ENCODE data around the gene GREB1.
A peak's percentile ranks its signal among the peaks of the same experiment; 100 is the strongest.

Gene GREB1

DNA sequence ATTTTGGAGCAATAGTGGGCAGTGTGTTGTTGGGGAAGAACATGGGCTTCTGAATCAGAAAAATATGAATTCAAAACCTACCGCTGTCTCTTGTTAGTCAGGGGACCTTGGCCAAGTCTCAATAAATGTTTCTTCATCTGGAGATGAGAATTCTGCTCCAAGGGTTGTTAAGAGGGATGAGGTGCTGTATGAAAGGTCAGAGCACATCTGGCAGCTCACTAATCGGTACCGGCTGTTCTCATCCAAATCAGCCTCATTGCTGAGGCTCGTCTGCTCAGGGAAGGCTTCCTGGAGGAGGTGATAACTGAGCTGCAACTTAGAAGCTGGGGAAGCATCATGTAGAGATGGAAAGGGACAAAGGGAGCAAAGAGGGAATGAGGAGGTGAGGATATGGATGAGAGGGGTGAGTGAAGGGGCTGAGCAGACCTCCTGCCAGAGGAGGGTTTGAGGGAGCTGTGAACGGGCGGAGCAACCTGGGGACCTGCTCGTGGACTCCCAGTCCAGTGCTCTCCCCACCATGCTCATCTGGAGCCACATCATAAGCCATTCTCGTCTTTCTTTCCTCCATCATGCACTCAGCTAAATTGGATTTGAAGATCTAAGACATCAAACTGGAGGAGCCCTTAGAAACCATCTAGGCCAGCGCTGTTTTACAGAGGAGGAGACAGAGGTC is 47.4 kb downstream of the GREB1 start:
- no peak for DNase-seq (ENCODE audit: low spot score)

DNA sequence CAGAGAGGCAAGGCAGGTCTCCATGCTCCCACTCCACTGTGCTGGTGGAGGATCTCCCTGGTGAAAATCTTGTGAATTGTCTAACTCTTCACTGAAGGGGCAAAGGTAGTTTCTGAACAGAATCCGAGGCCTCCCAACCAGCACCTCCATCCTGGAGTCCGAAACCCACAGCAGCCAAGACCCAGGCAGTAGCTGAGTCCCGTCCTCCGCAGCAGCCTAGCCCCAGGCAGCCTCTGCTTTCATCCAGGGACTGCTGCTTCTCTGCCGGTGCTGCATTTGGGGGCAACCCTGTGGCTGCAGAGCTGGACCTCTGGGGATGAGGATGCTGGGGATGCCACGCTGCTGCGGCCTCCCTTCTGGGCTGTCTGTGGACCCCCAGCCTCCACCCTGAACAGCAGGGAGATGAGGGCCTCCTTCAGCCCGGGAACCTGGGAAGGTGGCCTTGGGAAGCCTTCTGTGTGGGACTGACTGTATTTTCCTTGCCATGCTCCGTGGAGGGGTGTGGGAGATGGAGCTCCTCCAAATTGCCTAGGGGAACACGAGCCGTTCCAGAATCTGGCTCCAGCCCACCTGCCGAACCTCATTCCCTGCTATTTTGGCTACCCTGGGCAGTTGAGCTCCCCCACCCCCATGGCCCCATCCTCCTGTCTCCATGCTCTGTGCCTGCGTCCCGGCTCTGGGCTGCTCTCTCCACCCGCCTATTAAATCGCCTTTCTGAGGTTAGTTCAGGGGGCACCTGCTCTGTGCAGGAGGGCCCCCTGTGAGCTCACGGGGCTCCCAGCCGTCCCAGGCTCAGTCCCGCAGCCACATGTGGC is 48.2 kb downstream of the GREB1 start:
- no peak for DNase-seq (ENCODE audit: low spot score)

DNA sequence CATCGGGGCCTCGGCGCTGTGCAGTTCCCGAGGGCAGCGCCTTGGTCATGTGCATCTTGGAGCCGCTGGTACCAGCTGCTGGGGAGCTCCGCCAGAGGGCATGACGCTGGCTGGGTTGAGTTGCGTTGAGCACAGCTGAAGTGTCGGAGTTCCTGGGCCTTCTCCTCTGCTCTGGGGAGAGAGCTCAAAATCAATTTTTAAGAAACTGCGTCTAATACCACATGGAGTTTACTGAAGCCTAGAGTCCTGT is 48.7 kb downstream of the GREB1 start:
- DNase-seq (ENCODE audit: low spot score): no peak

GRCh38 chr2:11582862-11583752 is 49.3 kb downstream of the GREB1 start:
- DNase-seq (ENCODE audit: low spot score): peak; percentile 46

DNA sequence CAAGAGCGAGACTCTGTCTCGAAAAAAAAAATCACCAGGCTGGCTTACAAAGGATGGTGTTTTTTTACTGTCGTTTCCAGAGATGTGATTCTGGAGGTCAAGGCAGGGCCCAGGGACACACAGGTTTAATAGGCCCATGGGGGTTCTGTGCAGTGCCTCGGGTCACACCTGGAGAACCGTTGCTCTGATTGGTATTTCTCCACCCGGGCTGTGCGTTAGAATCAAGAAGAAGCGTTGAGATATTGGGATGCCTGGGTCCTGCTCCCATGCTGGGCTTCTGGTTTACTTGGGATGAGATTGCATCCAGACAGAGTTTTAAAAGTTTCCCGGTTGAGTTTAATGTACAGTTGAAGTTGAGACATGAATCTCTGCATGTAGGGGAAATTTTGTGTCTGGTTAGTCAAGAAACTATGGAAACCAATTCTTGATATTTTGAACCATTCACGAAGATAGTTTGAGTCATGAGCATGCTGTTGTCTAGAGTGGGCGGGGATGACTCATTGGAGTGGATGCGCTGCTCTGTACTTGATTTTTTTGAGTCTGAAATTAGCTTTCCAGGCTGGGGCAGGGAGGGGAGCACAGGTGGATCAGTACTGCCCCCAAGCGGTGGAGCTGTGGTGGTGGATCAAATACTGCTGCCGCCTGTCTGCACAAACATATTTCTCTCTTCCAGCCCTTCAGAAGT is 50.1 kb downstream of the GREB1 start:
- DNase-seq (ENCODE audit: low spot score): peak; percentile 96

DNA sequence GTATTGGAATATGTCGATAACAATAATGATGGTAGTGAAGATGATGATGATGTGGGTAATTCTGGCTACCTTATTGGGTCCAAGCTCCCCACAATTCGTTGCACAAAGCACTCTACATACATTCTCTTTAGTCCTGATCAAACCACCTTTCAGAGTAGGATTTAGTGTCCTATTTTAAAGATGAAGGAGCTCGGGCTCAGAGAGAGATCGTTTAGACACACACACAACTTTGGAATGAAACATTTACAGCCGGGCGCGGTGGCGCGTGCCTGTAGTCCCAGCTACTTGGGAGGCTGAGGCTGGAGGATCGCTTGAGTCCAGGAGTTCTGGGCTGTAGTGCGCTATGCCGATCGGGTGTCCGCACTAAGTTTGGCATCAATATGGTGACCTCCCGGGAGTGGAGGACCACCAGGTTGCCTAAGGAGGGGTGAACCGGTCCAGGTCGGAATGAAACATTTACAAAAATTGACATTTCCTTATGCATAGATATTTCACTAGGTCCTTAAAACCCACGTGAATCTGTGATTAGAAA is 50.7 kb downstream of the GREB1 start:
- DNase-seq (ENCODE audit: low spot score): no peak

DNA sequence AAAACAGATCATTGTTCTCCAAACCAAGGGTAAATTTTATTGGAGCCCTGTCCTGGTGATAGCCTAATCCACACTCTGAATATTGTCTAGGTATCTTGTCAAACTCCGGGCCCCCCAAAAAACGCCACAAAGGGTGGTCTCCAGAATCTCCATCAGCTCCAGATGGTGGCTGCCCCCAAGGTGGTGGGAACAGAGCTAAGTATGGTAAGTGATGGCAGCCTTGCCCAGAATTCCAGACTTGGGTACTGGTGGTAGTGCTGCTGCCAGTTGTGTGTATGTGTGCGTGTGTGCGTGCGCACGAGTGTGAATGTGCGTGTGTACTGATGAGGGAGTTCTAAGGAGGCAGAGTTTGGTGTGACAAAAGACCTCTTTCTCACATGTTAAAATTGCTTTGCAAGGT is 51.2 kb downstream of the GREB1 start:
- DNase-seq (ENCODE audit: low spot score): no peak

GRCh38 chr2:11588228-11589110 is 54.6 kb downstream of the GREB1 start:
- DNase-seq (ENCODE audit: low spot score): no peak

DNA sequence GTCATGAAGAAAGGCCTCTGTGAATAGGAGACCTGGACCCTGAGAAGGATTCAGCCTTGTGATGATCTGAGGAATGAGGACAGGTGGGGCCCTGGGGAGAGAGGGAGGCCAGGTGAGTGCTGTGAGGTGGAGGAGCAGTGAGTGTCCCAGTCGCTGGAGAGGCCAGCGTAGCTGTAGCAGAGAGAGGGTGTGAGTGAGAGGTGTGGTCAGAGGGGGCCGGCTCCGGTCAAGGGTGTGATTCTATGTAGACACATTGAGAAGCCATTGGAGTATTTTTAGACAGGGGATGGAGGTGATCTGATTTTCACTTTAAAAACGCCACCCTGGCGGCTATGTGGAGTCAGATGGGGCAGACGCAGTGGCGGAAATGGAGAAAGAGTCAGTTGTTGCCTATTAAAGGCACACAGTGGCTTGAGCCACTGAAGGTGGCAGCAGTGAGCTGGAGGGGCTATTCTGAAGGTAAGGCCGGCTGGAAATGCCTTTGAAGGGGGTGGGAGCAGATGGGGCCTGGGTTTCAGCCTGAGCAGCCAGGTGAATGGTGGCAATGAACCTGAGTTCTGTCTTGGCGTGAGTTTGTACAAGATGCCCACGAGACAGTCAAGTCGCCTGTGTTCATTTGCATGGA is 55.6 kb downstream of the GREB1 start:
- no peak for DNase-seq (ENCODE audit: low spot score)

- no peak for DNase-seq (ENCODE audit: low spot score)
These were observed 56.3 kb downstream of the GREB1 start for GRCh38 chr2:11590193-11590592.

DNA sequence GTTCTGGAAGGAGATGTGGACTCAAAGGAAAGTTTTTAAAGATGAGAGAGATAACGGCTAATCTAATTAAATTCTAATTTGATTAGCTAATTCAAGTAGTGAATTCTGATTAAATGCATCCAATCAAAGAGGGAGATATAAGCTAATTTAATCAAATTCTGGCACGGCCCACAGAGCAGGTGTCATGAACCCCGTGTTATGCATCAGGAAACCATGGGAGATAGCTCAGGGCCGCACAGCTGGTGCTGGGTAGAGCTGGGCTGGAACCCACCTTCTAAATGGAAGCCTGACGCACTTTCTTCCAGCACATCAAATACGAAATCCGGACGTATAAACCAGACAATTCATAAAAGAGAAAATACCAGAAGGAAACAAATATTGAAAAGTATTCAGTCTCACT is 57.2 kb downstream of the GREB1 start:
- DNase-seq (ENCODE audit: low spot score): no peak

GRCh38 chr2:11592671-11593574 is 59.1 kb downstream of the GREB1 start:
- no peak for DNase-seq (ENCODE audit: low spot score)

DNA sequence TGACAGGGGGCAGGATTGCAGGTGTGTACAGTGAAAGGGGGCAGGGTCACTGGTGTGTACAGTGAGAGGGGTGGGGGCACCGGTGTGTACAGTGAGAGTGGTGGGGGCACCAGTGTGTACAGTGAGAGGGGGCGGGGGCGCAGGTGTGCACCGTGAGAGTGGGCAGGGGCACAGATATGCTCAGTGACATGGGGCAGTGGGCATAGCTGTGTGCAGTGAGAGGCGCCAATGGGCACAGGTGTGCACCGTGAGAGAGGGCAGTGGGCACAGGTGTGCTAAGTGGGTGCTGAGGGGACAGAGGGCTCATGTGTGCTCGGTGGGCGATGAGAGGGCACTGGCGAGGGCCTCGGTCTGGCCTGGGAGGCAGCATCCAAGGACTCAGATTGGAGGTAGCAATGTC is 63.0 kb downstream of the GREB1 start:
- DNase-seq (ENCODE audit: low spot score): no peak

GRCh38 chr2:11597538-11598225 is 63.8 kb downstream of the GREB1 start:
- DNase-seq (ENCODE audit: low spot score): no peak

DNA sequence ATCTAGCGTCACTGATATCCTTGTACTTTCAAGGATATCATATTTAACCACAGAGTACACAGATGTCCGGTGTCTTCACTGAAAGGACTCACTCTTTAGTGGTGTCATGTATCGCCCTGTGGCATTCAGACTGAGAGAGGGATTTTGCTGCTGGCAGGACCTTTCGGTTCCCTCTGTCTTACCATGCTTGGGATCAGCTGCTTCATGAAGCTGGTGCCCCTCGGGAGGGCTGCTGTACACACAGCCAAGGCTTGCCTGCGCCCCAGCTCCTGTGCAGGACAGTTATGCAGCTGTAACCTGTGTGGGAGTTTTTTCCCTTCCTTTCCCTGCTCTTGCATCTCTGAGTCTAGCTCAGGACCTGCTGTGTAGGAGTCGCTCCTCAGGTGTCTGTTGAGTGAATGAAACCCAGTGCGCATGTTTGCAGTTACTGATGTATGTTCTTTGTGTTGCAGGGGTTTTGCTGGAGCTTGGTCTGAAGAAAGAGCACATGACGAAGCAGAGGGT is 64.4 kb downstream of the GREB1 start:
- no peak for DNase-seq (ENCODE audit: low spot score)

- DNase-seq (ENCODE audit: low spot score): no peak
These were observed 68.8 kb downstream of the GREB1 start for GRCh38 chr2:11602563-11603204.

DNA sequence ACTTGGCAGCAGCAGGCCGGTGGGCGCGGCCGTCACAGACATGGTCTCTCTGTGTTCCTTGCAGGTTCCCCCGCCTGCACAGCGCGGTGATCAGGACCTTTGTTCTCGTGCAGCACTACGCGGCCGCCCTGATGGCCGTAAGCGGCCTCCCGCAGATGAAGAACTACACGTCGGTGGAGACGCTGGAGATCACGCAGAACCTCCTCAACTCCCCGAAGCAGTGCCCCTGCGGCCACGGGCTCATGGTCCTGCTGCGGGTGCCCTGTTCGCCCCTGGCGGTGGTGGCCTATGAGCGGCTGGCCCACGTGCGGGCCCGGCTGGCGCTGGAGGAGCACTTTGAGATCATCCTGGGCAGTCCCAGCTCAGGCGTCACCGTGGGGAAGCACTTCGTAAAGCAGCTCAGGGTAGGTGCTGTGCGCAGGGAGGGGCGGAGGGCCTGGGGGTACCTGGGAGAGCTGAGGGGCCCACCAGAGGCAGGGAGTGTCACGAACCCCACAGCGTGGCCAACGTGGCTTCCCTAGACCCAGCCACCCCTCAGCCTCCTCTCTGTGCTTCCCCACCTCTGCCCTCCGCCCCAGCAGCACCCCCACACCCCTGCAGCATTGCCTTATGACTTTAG is 76.9 kb downstream of the GREB1 start:
- no peak for DNase-seq (ENCODE audit: low spot score)

DNA sequence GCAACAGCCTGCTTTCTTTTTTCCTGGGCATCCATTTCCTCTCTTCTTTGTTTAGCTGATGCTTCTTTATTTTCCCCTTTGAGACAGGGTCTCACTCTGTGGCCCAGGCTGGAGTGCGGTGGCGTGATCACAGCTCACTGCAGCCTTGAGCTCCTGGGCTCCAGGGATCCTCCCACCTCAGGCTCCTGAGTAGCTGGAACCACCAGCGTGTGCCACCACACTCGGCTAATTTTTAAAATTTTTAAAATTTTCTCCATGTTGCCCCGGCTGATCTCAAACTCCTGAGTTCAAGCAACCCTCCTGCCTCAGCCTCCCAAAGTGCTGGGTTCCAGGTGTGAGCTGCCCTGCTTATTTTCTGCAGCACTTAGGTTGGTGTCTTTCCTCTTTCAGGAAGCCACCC is 77.4 kb downstream of the GREB1 start:
- no peak for DNase-seq (ENCODE audit: low spot score)

All from AG08395 (cell line).